GM19372 (cell line): Measurements from ENCODE around the gene VPS35L.
"Not testable (repeated sequence)": the region's sequence is repeated elsewhere in the genome, so short reads cannot be mapped to it uniquely, and the experiment has no call there.

Experiments
- ATAC-seq: cut with Tn5 transposase; IDR thresholded peaks from one replicate; pipeline ENCODE4 v1.9.1; 2021; ENCODE audit warnings: mild to moderate bottlenecking, low read depth, moderate library complexity; ENCODE audit not compliant: unreplicated experiment

Gene VPS35L

DNA sequence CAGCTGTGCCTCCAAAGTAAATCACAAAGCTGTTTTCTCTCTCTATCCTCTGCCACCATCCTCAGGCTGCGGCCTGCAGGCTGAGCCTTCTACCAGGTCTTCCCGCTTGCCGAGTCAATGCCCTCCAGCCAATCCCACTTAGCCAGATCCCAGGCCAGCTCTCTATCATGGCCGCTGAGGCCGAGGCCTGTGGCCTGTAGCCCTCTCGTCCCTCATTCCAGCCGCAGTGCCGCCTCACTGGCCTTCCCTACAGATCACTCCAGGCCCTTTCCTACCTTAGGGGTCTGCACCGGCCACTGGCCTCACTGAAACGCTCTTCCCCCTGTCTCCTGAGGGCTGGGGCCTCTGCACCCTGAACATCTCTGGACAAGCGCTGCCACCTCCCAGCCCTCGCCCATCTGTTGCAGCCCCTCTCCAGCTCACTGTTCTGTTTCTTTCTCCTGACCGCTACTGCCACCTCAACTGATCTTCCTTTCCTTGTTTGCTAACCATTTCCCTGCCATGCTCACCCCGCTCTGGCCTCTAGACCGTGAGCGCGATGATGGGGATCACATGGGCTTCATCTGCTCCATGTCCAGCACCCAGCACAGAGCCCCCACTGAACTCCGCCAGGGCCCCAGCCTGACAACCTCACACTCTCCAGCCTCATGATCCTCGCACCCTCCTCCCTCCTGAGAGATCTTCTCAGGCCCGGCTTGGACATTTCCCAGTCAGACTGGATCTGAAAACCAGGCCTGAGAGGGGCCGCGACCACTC, 154.1 kb downstream of the VPS35L start:
- ATAC-seq = no peak

DNA sequence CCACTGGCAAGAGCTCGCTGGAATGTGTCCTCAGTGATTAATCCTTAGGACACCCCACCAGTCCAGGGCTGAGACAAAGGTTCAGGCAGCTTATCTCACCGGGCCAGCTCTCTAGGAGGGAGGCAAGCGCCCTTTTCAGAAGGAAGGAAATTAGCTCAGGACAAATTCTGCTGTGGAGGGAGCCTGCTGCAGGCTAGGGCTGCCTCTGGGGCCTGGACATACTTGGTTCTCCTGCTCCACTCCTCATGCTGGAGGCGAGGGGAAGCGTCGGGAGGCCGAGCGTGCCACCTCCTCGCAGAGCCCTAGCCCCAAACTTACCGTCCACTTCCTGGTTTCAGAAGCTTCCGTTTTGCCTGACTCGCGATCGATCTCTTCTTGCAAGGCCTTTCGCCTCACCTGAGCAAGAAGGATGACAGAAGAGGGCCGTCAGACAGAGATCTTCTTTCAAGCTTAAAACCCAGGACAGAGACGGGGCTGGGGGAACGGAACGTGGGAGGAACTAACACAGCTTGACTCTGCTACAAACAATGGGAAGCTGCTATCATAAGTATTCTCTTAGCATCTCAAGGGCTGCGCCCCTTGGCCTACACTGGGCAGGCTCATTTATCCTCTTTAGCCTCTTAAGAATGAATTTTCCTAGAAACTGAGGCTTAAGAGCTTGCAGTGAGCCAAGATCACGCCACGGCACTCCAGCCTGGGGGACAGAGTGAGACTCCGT, 154.8 kb downstream of the VPS35L start:
- no peak for ATAC-seq

DNA sequence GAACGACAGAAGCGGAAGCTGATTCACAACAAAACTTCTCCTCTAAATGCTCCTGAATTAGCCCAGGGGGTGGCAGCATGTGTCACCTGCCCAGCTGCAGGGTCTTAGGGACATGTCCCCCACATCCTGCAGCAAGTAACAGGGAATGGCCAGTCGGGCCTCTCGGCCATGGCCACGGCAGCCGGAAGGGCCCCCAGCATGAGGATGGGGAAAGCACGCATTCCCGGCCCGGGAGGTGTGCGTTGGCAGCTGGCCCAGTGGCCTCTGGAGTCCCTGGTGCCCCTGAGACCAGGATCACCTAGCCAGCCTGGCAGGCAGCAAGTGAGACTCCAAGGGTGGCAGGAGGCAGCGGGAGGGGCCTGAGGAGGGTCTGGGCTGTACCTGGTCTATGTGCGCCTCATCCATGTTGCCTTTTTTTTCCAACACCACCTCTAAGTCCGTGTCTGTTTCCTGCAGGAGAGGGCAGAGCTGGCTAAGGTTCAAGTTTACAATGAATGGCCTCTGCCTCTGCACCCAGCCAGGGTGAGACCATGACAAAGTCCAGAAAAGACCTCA, 155.6 kb downstream of the VPS35L start:
- ATAC-seq = no peak

DNA sequence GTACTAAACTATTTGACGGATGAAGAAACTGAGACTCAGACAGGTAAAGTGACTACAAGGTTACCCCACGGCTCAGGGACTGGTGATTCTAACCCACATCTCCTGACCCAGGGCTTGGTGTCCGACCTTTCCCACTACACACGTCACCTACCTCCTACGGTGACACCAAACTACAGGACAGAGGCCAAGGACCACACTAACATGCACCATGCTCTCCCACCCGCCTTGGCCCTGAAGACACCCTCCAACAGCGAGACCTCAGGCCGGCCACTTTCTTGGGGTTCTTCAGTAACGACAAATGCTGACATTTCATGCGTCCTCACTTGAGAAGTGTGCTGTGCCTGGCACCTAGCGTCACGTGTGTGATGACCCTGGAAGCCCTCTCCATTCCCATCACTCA, 156.1 kb downstream of the VPS35L start:
- ATAC-seq = no peak

DNA sequence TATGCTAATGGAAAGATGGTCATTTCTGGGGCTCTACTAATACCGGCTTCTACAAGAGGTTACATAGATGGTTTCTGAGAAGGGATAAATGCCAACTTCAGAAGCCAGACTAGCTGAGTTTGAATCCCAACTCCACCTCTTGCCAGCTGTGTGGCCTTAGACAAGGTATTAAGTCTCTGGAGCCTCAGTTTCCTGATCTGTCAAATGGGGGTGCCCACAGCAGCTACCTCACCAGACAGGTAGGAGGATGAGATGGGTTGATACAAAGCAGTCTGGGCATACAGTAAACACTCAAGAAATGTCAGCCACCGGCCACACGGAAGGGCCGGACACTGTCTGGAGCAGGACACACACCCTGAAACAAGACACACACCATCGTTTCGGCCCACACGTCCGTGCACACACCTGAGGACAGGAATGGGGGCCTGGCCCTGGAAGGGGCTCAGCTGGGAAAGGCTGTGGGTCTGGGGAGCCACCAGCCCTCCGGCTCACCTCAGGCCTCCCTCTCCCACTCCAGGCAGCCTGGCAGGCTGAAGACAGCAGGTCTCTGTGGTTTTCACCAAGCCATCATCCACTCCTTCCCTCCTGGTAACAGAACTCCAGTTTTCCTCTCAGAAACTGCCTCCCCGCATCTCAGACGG, 157.0 kb downstream of the VPS35L start:
- no peak for ATAC-seq

DNA sequence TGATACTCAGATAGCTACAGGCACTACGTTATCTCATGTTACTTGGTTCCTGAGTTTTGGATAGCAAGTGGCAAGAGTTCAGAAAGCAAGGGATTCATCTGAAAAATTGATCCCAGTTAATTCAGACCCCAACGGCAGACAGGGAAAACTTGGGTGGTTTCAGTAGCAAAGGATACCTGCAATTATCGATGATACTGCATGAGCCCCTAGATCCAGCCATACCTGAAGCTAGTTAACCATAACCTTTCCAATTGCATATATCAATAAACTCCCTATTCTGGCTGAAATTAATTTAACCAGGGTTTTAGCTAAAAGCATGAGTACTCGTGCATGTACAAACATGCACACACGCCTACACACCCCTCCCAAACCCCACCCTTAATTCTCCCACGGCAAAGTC, 158.2 kb downstream of the VPS35L start:
- no peak for ATAC-seq

DNA sequence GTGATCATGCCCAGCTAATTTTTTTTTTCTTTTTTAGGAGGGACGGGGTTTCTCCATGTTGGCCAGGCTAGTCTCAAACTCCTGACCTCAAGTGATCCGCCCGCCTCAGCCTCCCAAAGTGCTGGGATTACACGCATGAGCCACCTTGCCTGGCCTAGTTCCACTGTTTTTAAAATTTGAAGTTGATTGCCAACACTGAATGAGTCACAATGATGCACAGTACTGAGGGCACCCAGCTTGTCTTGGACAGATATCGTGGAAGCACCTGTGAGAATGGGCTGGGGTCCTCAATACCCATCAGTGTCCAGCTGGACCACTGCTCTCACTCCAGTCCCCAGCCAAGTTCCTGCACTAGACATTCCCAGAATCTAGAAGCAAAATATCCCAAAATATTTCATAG, 160.1 kb downstream of the VPS35L start:
- ATAC-seq = no peak

DNA sequence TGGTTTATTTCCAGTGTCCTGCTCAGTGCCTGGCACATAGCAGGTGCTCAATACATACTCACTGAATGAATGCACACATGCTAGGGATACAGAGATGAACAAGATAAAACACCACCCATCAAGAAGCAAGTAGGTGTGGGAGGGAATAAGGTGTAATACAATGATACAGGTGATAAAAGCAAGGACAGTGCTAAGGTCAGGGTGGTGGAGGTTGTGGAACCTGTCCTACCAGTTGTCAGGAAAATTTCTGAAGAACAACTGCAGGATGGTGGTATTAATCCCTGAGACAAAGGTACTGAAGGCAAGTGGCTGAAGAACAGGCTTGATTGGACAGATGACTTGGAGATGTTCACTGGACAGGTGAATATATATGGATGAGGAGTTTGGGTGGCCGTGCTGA, 160.7 kb downstream of the VPS35L start:
- ATAC-seq = no peak

DNA sequence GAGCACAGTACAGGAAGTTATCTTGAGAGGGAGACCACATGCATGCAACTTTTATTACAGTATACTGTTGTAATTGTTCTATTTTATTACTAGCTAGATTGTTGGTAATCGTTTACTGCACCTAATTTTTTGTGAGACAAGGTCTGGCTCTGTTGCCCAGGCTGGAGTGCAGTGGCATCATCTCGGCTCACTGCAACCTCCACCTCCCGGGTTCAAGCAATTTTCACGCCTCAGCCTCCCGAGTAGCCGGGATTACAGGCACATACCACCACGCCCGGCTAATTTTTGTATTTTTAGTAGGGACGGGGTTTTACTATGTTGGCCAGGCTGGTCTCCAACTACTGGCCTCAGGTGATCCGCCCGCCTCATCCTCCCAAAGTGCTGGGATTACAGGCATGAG, 161.2 kb downstream of the VPS35L start:
- not testable (repeated sequence) for ATAC-seq

DNA sequence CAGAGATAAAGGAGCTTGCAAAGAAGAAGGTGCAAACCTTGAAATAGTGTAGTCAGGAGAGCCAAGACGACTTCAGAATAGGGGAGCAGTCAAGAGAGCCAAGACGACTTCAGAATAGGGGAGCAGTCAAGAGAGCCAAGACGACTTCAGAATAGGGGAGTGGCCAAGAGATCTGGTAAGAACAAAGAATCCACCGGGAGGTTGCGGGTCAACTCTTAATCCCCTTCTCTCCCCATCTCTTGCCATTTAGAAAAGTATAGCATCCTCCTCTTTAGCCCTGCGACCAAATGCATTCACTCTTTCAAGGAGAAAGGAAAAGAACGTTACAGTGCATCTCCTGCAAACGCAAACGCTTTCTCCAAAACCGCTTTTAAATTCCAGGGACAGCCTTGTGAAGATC, 161.8 kb downstream of the VPS35L start:
- no peak for ATAC-seq

DNA sequence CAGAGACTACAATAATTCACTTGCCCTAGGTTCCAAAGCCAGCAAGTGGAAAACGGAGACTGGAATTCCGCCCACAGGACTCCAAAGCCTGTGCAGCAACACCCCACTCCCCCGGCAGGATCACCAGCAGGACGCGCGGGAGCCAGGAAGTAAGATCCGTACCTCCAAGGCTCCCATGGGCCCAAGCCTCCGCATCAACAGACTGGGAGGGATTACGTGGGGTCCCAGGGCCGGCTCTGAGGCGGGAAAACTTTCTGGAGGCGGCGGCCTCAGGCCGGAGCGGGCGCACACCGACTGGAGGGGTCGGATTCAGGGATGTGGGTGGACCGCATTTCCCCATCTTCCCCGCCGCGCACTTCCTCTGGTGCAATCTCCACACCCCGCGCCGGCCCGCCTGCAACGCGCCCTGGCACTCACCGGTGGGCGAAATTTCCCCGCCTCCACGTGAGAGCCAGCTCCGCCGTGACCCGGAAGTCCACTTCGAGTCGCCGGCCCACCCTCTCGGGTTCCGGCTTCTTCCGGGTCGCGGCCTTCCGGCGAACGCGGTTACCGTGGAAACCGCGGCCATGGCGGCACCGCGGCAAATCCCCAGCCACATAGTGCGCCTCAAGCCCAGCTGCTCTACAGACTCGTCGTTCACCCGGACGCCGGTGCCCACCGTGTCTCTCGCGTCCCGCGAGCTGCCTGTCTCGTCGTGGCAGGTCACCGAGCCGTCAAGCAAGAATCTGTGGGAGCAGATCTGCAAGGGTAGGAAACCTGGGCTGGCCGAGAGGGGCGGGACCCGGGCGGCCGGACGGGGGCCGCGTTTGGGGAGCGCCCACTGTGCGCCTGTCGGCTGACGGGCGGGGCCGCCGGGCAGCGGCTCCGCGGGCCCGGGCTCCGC, 162.5 kb downstream of the VPS35L start, which contains the start of the genes IQCK and KNOP1:
TSS of gene IQCK (plus strand) at position 531 of the 883 bp plus-strand sequence. CDS start at position 567, 36 bp downstream.
TSS of gene KNOP1 (minus strand) at position 487 of the 883 bp plus-strand sequence. CDS start 3,192 bp downstream, outside the sequence.
- peak; percentile 95 for ATAC-seq

DNA sequence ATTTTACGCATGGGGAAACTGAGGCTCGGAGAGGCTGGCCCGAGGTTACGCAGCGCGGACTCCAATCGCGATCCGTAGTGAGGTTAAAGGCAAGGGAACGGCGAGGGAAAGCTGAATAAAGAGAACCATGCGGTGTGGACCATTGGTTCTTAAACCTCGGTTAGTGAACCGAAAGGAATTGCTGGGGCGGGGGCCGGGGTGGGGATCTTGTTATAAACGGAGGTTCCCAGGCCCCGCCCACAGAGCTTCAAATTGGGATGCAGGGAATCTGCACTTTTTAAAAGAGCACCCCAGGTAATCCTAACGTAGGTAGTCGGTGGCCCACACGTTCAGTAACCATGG, 163.1 kb downstream of the VPS35L start:
- ATAC-seq = no peak

DNA sequence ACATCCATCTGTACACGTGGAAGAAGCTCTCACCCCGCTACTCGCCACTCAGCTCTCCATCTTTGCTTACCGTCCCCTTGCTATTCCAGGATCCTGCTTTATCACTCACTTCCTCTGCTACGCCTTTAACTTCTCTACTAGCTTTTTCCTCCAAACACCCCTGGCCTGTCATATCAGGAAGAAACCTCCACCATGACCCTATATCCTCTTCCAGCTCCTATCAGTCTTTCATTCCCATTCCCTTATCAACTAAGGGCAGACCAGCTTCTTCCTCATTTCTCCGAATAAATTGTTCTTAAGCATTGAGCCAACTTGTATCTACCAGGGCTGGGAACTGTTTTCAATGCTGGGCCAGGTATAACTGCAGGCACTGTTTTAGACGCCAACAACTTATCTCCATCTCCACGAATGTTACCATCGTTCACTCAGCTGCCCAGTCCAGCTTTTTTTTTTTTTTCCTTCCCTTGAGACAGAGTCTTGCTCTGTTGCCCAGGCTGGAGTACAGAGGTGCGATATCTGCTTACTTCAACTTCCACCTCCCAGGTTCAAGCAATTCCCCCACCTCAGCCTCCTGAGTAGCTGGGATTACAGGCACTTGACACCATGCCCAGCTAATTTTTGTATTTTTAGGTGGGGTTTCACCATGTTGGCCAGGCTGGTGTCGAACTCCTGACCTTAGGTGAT, 166.9 kb downstream of the VPS35L start:
- ATAC-seq = no peak

DNA sequence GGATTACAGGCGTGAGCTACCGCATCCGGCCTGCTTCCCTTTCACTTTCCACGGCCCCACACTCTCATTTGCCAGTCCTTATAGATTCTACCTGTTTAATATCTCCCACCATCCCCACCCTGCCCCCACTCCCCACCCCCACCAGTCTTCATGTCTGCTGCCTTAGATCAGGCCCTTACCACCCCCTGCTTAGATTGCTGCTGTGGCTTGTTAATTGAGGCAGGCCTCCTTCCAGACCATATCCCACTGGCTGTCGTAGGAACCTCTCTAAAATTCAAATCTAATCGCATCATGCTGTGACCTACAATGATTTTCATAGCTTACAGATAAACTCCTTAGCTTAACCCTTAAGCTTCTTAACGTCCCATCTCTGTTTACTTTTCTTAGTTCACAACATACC, 167.5 kb downstream of the VPS35L start:
- no peak for ATAC-seq

DNA sequence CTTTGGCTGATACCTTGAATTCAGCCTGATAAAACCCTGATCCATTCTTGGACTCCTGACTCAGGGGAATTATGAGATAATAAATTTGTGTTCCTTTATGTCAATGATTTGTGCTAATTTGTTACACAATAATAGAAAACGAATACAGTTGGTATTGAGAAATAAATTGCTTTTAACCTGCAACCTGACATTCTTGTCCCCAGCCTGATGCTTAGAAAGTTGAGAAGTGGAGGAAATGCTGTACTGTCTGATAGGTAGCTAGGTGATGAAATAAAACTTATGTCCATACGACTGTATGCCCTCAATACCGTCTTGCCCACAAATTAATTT, 173.1 kb downstream of the VPS35L start:
- ATAC-seq = no peak

DNA sequence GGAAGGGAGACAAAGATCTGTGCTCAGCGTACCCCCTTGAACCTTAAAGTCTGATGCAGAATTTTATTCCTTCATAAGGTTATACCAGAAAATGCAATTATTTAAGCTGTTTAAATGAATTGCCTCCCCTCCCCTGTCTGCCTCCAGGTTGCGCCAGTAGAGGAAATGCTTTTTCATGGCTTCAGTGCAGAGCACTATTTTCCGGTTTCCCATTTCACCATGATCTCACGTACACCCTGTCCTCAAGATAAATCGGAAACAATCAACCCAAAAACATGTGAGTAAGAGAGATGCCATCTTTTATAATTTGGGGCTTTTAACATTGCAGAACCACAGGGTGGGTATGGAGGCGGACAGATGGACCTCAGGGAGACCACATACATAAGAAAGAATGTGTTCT, 178.0 kb downstream of the VPS35L start:
- no peak for ATAC-seq

DNA sequence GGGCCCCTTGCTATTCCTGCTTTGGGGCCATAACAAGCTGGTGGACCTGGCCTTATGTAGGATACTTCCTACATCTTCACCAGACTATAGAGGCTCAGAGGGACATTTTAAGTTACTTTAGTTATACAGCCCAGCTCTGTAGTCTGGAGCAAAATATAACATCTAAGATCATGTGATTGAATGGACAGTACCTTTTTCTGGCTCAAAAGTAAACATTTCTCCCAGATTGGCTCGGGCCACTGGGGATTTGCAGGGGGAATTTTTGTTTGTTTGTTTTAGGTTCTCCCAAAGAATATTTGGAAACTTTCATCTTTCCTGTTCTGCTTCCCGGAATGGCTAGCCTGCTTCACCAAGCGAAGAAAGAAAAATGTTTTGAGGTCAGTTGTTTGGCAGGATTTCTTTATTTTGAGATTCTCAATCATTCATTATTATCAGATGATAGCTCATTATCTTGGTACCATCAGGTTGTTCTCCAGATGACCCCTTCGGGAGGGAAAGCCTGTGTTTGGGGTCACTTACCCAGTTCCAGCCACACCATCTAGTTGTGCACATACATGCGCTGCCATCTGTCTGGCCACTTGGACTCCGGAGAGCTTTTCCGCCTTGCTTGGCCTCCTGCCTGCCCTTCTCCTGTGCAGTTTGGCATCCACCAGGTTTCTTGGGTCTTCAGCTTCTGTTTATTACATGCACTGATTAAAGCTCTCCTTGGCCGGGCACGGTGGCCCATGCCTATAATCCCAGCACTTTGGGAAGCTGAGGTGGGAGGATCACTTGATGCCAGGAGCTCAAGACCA, 179.8 kb downstream of the VPS35L start:
- ATAC-seq = no peak

DNA sequence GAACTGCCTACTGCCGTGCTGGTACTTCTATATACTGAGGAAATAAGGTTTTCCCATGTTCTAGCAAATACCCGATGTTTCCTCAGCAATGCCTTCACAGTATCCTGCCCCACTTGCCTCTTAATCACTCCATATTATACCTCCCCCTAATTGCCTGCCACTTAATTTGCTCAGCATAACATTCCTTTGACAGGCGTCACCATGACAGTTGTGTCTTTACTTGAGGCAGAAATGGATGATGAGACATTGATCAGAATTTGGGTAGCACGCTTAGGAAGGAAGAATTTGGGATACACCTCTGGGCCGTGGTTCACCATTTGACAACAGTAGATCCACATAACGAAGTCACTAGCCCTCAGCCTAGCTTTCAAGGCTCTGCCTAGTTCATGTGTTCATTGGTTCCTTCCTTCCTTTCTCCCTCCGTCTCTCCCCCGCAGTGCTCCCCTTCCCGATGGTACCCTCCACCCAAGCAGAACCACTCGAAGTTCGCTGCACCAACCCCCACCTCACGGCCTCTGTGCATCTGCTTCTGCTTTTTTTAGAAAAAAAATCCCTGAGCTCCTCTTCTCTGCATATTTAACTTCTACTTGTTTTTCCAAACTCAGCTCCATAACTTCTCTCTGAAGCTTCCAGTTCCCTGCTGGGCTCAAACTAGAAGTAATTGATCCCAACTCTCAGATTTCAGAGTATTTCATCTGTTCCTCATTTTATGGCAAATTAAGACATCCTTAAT, 182.0 kb downstream of the VPS35L start:
- no peak for ATAC-seq
